GM12875 (cell line): ENCODE data around the gene UBE2G2.
A peak's percentile ranks its signal among the peaks of the same experiment; 100 is the strongest.

Experiments used
- H3K4me3 ChIP-seq: one replicate; pipeline ENCODE4 v1.5.1; 2011; ENCODE audit warnings: low read depth, low read length, control low read depth
- TF ChIP-seq, protein P1 (sequence below): IDR thresholded peaks from 2 replicates; pipeline ENCODE4 v1.5.1; 2011; ENCODE audit warnings: low read depth, mild to moderate bottlenecking, control low read depth, inconsistent platforms, low read length, moderate library complexity, borderline replicate concordance; ENCODE audit not compliant: insufficient read depth

UBE2G2 gene

DNA sequence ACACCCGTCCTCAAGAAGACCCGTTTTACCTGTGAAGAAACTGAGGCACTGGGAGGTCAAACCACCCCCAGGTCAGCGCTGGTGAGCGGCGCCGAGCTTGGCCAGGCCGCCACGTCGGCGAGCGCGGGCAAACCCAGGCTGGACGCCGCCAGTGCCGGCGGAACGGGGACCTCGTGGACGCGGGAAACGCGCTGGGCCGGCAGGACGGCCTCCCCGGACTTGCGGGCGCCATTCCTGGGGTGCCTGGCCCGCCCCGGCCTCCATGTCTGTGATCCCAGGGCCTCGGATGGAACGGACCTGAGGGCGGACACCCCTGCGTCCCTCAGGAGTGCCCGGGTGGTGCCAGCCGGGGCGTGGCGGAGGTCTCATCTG, 17.0 kb upstream of the UBE2G2 start:
- TF ChIP-seq, protein P1, sequence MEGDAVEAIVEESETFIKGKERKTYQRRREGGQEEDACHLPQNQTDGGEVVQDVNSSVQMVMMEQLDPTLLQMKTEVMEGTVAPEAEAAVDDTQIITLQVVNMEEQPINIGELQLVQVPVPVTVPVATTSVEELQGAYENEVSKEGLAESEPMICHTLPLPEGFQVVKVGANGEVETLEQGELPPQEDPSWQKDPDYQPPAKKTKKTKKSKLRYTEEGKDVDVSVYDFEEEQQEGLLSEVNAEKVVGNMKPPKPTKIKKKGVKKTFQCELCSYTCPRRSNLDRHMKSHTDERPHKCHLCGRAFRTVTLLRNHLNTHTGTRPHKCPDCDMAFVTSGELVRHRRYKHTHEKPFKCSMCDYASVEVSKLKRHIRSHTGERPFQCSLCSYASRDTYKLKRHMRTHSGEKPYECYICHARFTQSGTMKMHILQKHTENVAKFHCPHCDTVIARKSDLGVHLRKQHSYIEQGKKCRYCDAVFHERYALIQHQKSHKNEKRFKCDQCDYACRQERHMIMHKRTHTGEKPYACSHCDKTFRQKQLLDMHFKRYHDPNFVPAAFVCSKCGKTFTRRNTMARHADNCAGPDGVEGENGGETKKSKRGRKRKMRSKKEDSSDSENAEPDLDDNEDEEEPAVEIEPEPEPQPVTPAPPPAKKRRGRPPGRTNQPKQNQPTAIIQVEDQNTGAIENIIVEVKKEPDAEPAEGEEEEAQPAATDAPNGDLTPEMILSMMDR, result no peak
- peak overlapping the region; percentile 81 for H3K4me3 ChIP-seq

DNA sequence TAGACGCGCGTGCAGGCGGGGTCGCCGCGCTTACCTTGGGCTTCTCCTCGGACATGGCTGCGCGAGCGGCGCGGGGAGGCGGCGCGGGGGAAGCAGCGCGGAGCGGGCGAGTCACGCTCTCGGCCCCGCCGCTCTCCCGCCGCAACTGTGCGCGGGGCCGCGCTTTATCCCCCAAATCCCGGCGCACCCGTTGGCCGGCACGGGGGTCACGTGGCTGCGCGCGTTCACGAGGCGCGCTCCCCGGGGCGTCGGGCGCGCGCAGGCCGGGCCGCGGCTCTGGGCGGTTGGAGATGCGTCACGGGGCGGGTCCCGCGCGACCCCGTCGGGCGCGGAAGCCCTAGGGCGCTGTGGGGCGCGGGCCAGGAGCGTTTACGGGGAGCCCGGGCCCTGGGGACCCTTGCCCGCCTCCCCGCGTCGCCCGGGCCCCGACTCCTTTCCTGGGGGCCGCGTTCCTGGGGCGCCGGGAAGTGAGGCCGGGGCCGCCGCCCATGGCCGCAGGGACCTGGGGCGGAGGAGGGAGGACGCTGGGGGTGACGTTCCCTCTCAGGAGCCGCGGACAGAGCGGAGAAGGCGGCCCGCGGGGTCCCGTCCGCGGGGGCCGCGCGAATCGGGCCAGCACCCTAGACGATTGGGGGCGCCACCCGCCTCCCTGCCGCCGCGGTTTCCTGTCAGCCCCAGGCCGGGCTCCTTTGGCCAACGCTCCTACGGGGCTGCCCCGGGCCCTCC, 16.5 kb upstream of the UBE2G2 start, which contains the start of gene SUMO3:
Gene SUMO3, minus strand, starts transcription at position 149 of the 726 bp plus-strand sequence. Its CDS starts 94 bp downstream, at position 55.
- H3K4me3 ChIP-seq, result peak within 1 kb of the TSS; percentile 81
- TF ChIP-seq, protein P1, result no peak

- TF ChIP-seq, protein P1, result no peak
- peak overlapping the region; percentile 81 for H3K4me3 ChIP-seq
These were observed 15.9 kb upstream of the UBE2G2 start for GRCh38 chr21:44817506-44817880.

DNA sequence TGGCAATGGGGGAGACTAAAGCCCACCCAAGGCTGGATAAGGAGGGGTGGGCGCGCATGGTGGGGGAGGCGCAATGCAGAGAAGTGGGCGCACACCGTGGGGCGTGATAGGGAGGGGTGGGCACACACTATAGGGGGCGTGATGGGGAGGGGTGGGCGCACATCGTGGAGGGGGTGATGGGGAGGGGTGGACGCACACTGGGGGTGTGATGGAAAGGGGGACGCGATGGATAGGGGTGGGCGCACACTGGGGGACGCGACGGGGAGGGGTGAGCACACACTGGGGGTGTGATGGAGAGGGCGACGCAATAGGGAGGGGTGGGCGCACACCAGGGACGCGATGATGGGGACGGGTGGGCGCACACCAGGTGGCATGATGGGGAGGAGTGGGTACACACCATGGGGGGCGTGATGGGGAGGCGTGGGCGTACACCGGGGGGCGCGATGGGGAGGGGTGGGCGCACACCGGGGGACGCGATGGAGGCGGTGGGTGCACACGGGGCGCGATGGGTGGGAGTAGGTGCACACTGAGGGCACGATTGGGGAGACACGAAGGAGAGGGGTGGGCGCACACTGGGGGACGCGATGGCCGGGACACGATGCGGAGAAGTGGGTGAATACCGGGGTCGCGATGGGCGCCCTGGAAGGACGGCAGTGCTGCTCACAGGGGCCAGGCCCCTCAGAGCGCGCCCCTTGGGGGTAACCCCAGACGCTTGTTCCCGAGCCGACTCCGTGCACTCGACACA, 15.3 kb upstream of the UBE2G2 start:
- TF ChIP-seq, protein P1, result no peak
- peak overlapping the region; percentile 81 for H3K4me3 ChIP-seq

DNA sequence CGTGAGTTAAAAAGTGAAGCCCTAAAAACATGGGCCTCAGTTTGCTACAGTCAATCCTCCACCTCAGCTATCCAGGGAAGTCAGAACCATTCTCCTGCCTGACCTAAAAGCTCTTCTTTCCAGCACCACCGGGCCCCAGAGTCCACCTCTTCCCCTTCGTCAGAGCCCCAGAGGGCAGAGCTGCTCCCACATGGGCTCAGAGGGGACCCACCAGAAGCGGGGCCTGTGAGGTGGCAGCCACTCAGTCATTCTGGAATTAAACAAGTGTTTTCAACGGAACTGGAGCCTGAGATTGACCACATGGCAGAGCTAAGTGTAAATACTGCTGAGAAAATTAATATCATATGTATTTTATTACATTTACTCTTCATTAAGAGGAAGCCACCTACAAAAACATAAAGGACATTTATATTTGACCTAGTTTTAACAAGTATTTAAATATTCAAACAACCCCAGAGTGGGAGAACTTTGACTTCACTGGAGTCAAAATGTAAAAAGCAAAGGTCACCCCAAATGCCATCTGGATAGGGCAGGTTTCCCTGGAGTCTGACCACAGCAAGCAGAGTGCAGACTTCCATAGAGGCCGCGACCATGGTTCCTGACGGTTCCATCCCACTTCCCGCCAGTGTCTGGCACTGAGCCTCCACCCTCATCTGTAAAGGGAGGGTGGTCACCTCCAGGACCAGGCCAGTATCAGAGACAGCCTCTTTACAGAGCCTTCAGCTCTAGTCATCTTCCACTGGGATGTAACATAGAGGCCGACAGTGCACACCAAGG, 14.4 kb upstream of the UBE2G2 start:
- TF ChIP-seq, protein P1, result no peak
- no peak overlapping the region for H3K4me3 ChIP-seq

DNA sequence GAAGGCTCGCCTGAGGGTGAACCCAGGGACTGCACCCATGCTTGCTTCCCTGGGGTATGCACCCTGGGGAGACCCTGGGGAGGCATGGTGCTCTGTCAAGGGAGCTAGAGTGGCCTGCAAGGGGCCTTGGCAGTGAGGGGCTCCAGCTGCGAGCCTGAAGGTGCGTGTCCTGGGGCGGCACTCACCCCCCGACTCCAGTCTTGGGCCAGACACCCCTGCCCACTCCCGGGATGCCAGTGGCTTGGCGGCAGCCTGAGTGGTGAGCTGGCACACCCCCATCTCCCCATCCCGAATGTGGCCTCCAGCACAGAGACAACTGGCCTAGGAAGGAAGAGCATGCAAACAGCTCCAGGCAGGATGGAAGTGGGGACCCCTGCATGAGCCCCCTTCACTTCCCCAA, 13.6 kb upstream of the UBE2G2 start:
- no peak overlapping the region for H3K4me3 ChIP-seq
- TF ChIP-seq, protein P1, result no peak
